Thyroid gland (tissue), 4 donors: ENCODE measurements around the gene TOR3A.
A peak's percentile ranks its signal among the peaks of the same experiment; 100 is the strongest.

Experiments
- POLR2A ChIP-seq, 2 donors: fragments of 450-650 bp; IDR thresholded peaks; one replicate each; pipeline ENCODE4 v1.6.1; 2017; ENCODE audit warnings: antibody characterized with exemption in 2 of 2, mild to moderate bottlenecking in 2 of 2, moderate library complexity in 1 of 2
- TF ChIP-seq, protein P1 (sequence below), 6 experiments: fragments of 200-600 bp in 3 of 6; fragments of 450-650 bp in 3 of 6; sonication (generic) in 3 of 6; IDR thresholded peaks; one replicate each; pipeline ENCODE4 v1.5.1; 2016 to 2019; ENCODE audit warnings: antibody characterized with exemption in 6 of 6, mild to moderate bottlenecking in 2 of 6, inconsistent platforms in 1 of 6, moderate library complexity in 1 of 6

GRCh38 chr1:179105393-179105792 is 23.5 kb downstream of the TOR3A start:
- TF ChIP-seq, protein P1, sequence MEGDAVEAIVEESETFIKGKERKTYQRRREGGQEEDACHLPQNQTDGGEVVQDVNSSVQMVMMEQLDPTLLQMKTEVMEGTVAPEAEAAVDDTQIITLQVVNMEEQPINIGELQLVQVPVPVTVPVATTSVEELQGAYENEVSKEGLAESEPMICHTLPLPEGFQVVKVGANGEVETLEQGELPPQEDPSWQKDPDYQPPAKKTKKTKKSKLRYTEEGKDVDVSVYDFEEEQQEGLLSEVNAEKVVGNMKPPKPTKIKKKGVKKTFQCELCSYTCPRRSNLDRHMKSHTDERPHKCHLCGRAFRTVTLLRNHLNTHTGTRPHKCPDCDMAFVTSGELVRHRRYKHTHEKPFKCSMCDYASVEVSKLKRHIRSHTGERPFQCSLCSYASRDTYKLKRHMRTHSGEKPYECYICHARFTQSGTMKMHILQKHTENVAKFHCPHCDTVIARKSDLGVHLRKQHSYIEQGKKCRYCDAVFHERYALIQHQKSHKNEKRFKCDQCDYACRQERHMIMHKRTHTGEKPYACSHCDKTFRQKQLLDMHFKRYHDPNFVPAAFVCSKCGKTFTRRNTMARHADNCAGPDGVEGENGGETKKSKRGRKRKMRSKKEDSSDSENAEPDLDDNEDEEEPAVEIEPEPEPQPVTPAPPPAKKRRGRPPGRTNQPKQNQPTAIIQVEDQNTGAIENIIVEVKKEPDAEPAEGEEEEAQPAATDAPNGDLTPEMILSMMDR (IDR thresholded peaks at IDR 0.05): peak in 4 of 6 experiments; percentile 28 to 66 (median 50)
- no peak for TF ChIP-seq POLR2A (IDR thresholded peaks at IDR 0.05)
